Osteocyte (in vitro differentiated cells): ENCODE measurements around the gene TBC1D5. TPM values are rescaled to one million over a fixed set of nuclear protein-coding genes. Genes with fewer than 3 reads are reported as not detected.

Experiments used
- DNase-seq: peaks from one replicate; pipeline ENCODE4 v3.0.0; 2021; ENCODE audit warnings: mixed read lengths; ENCODE audit not compliant: unreplicated experiment; ENCODE audit errors: extremely low spot score
- H3K27ac Mint-ChIP-seq: one replicate; pipeline ENCODE4 v1.8.0; 2021; ENCODE audit warnings: mild to moderate bottlenecking, mixed read lengths; ENCODE audit not compliant: unreplicated experiment
- H3K27me3 Mint-ChIP-seq: one replicate; pipeline ENCODE4 v1.8.0; 2021; ENCODE audit warnings: mixed read lengths; ENCODE audit not compliant: unreplicated experiment
- H3K36me3 Mint-ChIP-seq: one replicate; pipeline ENCODE4 v1.8.0; 2021; ENCODE audit warnings: mixed read lengths; ENCODE audit not compliant: unreplicated experiment
- H3K4me1 Mint-ChIP-seq: one replicate; pipeline ENCODE4 v1.8.0; 2021; ENCODE audit warnings: mixed read lengths; ENCODE audit not compliant: unreplicated experiment
- H3K4me3 Mint-ChIP-seq: one replicate; pipeline ENCODE4 v1.8.0; 2021; ENCODE audit warnings: mild to moderate bottlenecking, moderate library complexity, mixed read lengths; ENCODE audit not compliant: unreplicated experiment
- H3K9me3 Mint-ChIP-seq: one replicate; pipeline ENCODE4 v1.8.0; 2021; ENCODE audit warnings: mixed read lengths; ENCODE audit not compliant: unreplicated experiment
- total RNA-seq: library from RNA; stranded (reverse); gene quantifications from 2 replicates; pipeline ENCODE4 v1.2.1, GENCODE V29; 2021
- TF ChIP-seq, protein P1 (sequence below): fragments of 200-600 bp; sonication (generic); IDR thresholded peaks from 2 replicates; pipeline ENCODE4 v1.5.0; 2021; ENCODE audit warnings: antibody characterized with exemption, mild to moderate bottlenecking, moderate library complexity

TBC1D5 gene
- total RNA-seq, 1 donor from 2014 or later: 69.2 TPM

GRCh38 chr3:17747174-17747889 is 4.9 kb upstream of the TBC1D5 start:
- no peaks in the 10 kb centered on the region for H3K9me3 Mint-ChIP-seq
- DNase-seq: no peak
- no peaks in the 10 kb centered on the region for H3K27me3 Mint-ChIP-seq
- H3K27ac Mint-ChIP-seq: no peak overlapping the region
- TF ChIP-seq, protein P1, sequence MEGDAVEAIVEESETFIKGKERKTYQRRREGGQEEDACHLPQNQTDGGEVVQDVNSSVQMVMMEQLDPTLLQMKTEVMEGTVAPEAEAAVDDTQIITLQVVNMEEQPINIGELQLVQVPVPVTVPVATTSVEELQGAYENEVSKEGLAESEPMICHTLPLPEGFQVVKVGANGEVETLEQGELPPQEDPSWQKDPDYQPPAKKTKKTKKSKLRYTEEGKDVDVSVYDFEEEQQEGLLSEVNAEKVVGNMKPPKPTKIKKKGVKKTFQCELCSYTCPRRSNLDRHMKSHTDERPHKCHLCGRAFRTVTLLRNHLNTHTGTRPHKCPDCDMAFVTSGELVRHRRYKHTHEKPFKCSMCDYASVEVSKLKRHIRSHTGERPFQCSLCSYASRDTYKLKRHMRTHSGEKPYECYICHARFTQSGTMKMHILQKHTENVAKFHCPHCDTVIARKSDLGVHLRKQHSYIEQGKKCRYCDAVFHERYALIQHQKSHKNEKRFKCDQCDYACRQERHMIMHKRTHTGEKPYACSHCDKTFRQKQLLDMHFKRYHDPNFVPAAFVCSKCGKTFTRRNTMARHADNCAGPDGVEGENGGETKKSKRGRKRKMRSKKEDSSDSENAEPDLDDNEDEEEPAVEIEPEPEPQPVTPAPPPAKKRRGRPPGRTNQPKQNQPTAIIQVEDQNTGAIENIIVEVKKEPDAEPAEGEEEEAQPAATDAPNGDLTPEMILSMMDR: no peak
- H3K4me3 Mint-ChIP-seq: no peak overlapping the region
- H3K36me3 Mint-ChIP-seq: no peaks in the 10 kb centered on the region
- H3K4me1 Mint-ChIP-seq: peaks cover 12% of the 10 kb centered on the region

- H3K4me1 Mint-ChIP-seq: peaks cover 17% of the 10 kb centered on the region
- TF ChIP-seq, protein P1: no peak
- H3K27ac Mint-ChIP-seq: no peak overlapping the region
- no peaks in the 10 kb centered on the region for H3K27me3 Mint-ChIP-seq
- no peaks in the 10 kb centered on the region for H3K36me3 Mint-ChIP-seq
- no peak for DNase-seq
- no peak overlapping the region for H3K4me3 Mint-ChIP-seq
- no peaks in the 10 kb centered on the region for H3K9me3 Mint-ChIP-seq
These were observed 3.5 kb upstream of the TBC1D5 start for GRCh38 chr3:17745894-17746293.

- DNase-seq: no peak
- TF ChIP-seq, protein P1: no peak
- H3K4me1 Mint-ChIP-seq: peaks cover 23% of the 10 kb centered on the region
- no peak overlapping the region for H3K27ac Mint-ChIP-seq
- H3K27me3 Mint-ChIP-seq: no peaks in the 10 kb centered on the region
- no peak overlapping the region for H3K4me3 Mint-ChIP-seq
- H3K9me3 Mint-ChIP-seq: no peaks in the 10 kb centered on the region
- no peaks in the 10 kb centered on the region for H3K36me3 Mint-ChIP-seq
These were observed 2.9 kb upstream of the TBC1D5 start for GRCh38 chr3:17745301-17745700.

GRCh38 chr3:17744693-17745092 is 2.3 kb upstream of the TBC1D5 start:
- no peak for DNase-seq
- no peaks in the 10 kb centered on the region for H3K27me3 Mint-ChIP-seq
- H3K9me3 Mint-ChIP-seq: no peaks in the 10 kb centered on the region
- H3K27ac Mint-ChIP-seq: no peak overlapping the region
- H3K4me3 Mint-ChIP-seq: peak overlapping the region; percentile 27
- H3K4me1 Mint-ChIP-seq: peaks cover 24% of the 10 kb centered on the region
- no peaks in the 10 kb centered on the region for H3K36me3 Mint-ChIP-seq
- TF ChIP-seq, protein P1: no peak

DNA sequence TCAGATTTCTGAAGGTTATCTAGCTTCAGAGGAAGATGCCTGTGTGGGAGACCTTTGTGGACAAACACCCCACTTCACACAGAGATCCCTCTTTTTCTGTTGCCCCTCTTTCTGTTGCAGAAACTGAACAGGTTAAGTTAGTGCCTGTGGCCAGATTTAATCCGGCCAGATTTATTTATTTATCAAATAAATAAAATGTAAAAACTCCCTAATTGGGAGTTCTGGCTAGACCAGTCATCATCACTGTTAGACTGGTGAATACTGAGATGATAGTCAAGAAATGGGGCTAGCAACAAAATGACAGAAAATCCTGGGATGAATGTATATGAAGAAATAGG is 1.2 kb upstream of the TBC1D5 start:
- Mint-ChIP-seq H3K36me3 (peaks cover 2% of the 10 kb centered on the region), H3K9me3 (no peaks in the 10 kb centered on the region), H3K27me3 (no peaks in the 10 kb centered on the region), H3K4me1 (peaks cover 27% of the 10 kb centered on the region), H3K27ac (peak overlapping the region; percentile 99), H3K4me3 (peak overlapping the region; percentile 93)
- no peak for DNase-seq
- TF ChIP-seq, protein P1: no peak
